Heart right ventricle (tissue), 16 donors: ENCODE measurements around the gene FBXL22. TPM values are rescaled to one million over a fixed set of nuclear protein-coding genes. Genes with fewer than 3 reads are reported as not detected.

ENCODE experiments used
- ATAC-seq, 8 donors: fragments of 200-7000 bp; cut with Tn5 transposase; one replicate each; pipeline ENCODE4 v1.9.1; 2020; ENCODE audit warnings: mild to moderate bottlenecking in 8 of 8, moderate library complexity in 8 of 8, moderate number of reproducible peaks in 1 of 8
- DNase-seq, 2 donors: peaks; one replicate each; pipeline ENCODE4 v3.0.0-alpha.2; 2020
- H3K27ac ChIP-seq, 10 donors: fragments of 200-600 bp; sonication (generic) in 2 of 10; one replicate each; pipeline versions ENCODE4 v1.5.0 to v1.8.0; 2020 to 2022; ENCODE audit warnings: mild to moderate bottlenecking in 3 of 10
- H3K27me3 ChIP-seq, 7 donors: fragments of 200-600 bp; one replicate each; pipeline ENCODE4 v1.8.0; 2021 to 2022; ENCODE audit warnings: mild to moderate bottlenecking in 2 of 7
- H3K36me3 ChIP-seq, 9 donors: fragments of 200-600 bp; sonication (generic) in 1 of 9; one replicate each; pipeline versions ENCODE4 v1.5.0 to v1.8.0; 2020 to 2022; ENCODE audit warnings: mild to moderate bottlenecking in 2 of 9
- H3K4me1 ChIP-seq, 9 donors: fragments of 200-600 bp; sonication (generic) in 1 of 9; one replicate each; pipeline versions ENCODE4 v1.5.0 to v1.8.0; 2020 to 2022; ENCODE audit warnings: mild to moderate bottlenecking in 4 of 9
- H3K4me3 ChIP-seq, 10 donors: fragments of 200-600 bp; sonication (generic) in 2 of 10; one replicate each; pipeline versions ENCODE4 v1.5.0 to v1.8.0; 2020 to 2022; ENCODE audit warnings: mild to moderate bottlenecking in 7 of 10, moderate library complexity in 2 of 10
- H3K9me3 ChIP-seq, 11 donors: fragments of 200-600 bp in 10 of 11; sonication (generic) in 2 of 11; one replicate each; pipeline versions ENCODE4 v1.5.0 to v1.8.0; 2013 to 2022; ENCODE audit warnings: mild to moderate bottlenecking in 2 of 11, control low read depth in 1 of 11, moderate library complexity in 1 of 11
- CTCF ChIP-seq, 9 donors: fragments of 200-600 bp; sonication (generic) in 2 of 9; IDR thresholded peaks; one replicate each; pipeline versions ENCODE4 v1.5.0 to v1.8.0; 2021 to 2022; ENCODE audit warnings: antibody characterized with exemption in 9 of 9, mild to moderate bottlenecking in 5 of 9, moderate library complexity in 1 of 9
- WGBS, 2 donors: extraction: QIAGEN DNeasy Blood & Tissue Kit; methylation state at CpG; one replicate each; pipeline ENCODE4 v1.1.7; 2013; ENCODE audit warnings: inconsistent platforms in 1 of 2; 5-methylcytosine and 5-hydroxymethylcytosine counted together
- intact Hi-C, 10 donors: fragments of 100-400 bp; cut with DNase I; formaldehyde crosslinking; loops; one replicate each; pipeline versions ENCODE4 v1.11.1 to v1.14.2; 2022
- polyA plus RNA-seq, 2 donors: library from polyadenylated mRNA; stranded (reverse); fragments of 200-250 nt; gene quantifications; one replicate each; pipeline ENCODE4 v1.2.3, GENCODE V29; 2013
- total RNA-seq, 10 donors: library from RNA; stranded (reverse); fragmentation: NEBNext Ultra II Directional in 3 of 10; extraction: Animal tissue kit (Norgen Biotek cat#: 25700) in 3 of 10; gene quantifications; one replicate each; pipeline versions ENCODE4 v1.2.1 to v1.2.4, GENCODE V29; 2021 to 2023
- donor health status: Arrhythmogenic right ventricular cardiomyopathy.
- donor health status: ischemic (EF 13 %, LVEDD 7.1; RV severe dilation, severe dysfunction).
- donor health status: healthy with polysubstance abuse.
- donor health status: DM: no; HTN: yes; CAD: no.
- donor health status: DM: no; HTN: no; CAD: no.
- donor health status: ischemic (EF 25% LVEDD 6.9; RV normal size, moderate dysfunction).
- donor health status: ischemic (EF 25% LVEDD 5.7; RV mildly dilated, moderate dysfunction).
- donor health status: healthy.
- donor health status: DM: yes; HTN: yes; CAD: no.
- donor health status: Ischemic cardiomyopathy.
- donor health status: ischemic (EF 35%, LVEDD 5.7; RV mildly dilated, moderate dysfunction).
- donor health status: nonischemic (EF 11% LVEDD 7.7; RV severe dilation, severe dysfunction).
- donor health status: DM: yes; HTN: yes; CAD: no.
- donor health status: PGD.
- donor health status: ischemic (EF 29% LVEDD 5.4; RV normal size, mild dysfunction).
- donor health status: nonischemic (EF 23%, LVEDD 6.1; RV moderate dilation, normal function).

FBXL22 gene
- total and polyA plus RNA-seq, 12 donors: 2.5 to 38.3 (median 23.5) TPM

- no peaks in the 10 kb centered on the region for H3K9me3 ChIP-seq
- no peaks in the 10 kb centered on the region for H3K27me3 ChIP-seq
- DNase-seq (no peak), ATAC-seq (no peak)
- no peak for TF ChIP-seq CTCF (IDR thresholded peaks at IDR 0.05)
- no peak overlapping the region for H3K4me3 ChIP-seq
- intact Hi-C loops: no loop called here
- peaks cover 0 to 8% (median 0%) of the 10 kb centered on the region in 9 donors for H3K4me1 ChIP-seq
- WGBS, 2 donors: 57 to 69% methylated on average over 7 of the region's 7 CpGs
- no peak overlapping the region for H3K27ac ChIP-seq
- H3K36me3 ChIP-seq: peaks cover 0 to 100% (median 25%) of the 10 kb centered on the region in 9 donors
These were observed 24.3 kb upstream of the FBXL22 start for GRCh38 chr15:63572749-63573464.

DNA sequence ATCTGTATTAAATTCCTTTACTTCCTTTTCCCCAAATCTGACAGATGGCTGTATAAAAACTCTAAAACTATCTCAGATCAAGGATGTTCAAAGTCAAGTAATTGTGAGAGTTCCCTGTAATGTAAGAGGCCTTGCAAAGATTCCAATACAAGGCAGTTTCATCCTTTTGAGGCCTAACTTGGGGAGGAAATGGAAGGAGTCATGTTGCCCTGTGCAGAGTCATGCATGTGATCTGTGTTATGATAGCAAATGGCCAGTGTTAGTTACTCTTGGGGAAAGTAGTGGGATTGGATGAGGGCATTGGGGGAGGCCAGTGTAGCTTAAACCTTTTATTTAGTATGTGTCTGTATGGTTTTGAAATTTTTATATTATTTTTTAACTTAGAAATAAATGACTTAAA is 23.7 kb upstream of the FBXL22 start:
- Histone ChIP-seq H3K36me3 (peaks cover 0 to 98% (median 21%) of the 10 kb centered on the region in 9 donors), H3K27ac (no peak overlapping the region), H3K27me3 (no peaks in the 10 kb centered on the region), H3K4me1 (peaks cover 0 to 8% (median 0%) of the 10 kb centered on the region in 9 donors), H3K9me3 (no peaks in the 10 kb centered on the region), H3K4me3 (no peak overlapping the region)
- no peak for TF ChIP-seq CTCF (IDR thresholded peaks at IDR 0.05)
- ATAC-seq (no peak), DNase-seq (no peak)
- intact Hi-C loops: no loop called here

DNA sequence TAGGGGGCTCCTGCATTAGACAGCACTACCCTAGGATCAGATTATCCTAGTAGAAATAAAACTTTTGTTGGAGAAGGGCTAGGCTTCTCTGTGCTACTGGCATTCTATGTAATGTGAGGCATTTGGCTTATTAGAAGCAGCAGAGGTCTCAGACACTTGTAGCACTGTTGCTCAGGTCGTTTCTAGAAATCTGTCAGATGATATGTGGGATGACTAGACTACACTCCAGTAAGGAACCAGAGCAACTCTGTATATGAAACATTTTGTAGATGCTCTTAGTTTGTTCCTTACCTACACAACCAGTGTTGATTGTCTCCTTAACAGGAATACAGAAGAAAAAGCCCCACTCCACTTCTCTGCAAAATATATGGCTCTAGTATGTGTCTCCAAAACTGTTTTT is 21.9 kb upstream of the FBXL22 start:
- TF ChIP-seq CTCF (IDR thresholded peaks at IDR 0.05): no peak
- intact Hi-C loops: no loop called here
- no peak overlapping the region for H3K27ac ChIP-seq
- H3K9me3 ChIP-seq: no peaks in the 10 kb centered on the region
- H3K4me3 ChIP-seq: no peak overlapping the region
- no peaks in the 10 kb centered on the region for H3K27me3 ChIP-seq
- no peak for DNase-seq
- 46 to 56% methylated on average over 1 of the region's 1 CpG for WGBS, 2 donors
- peaks cover 0 to 8% (median 0%) of the 10 kb centered on the region in 9 donors for H3K4me1 ChIP-seq
- H3K36me3 ChIP-seq: peaks cover 0 to 96% (median 17%) of the 10 kb centered on the region in 9 donors
- no peak for ATAC-seq

- no peak for DNase-seq
- WGBS, 2 donors: 82 to 86% methylated on average over 6 of the region's 6 CpGs
- H3K4me1 ChIP-seq: peaks cover 0 to 8% (median 0%) of the 10 kb centered on the region in 9 donors
- no peak overlapping the region for H3K27ac ChIP-seq
- intact Hi-C loops: no loop called here
- H3K36me3 ChIP-seq: peaks cover 0 to 90% (median 14%) of the 10 kb centered on the region in 9 donors
- H3K4me3 ChIP-seq: no peak overlapping the region
- H3K27me3 ChIP-seq: no peaks in the 10 kb centered on the region
- H3K9me3 ChIP-seq: no peaks in the 10 kb centered on the region
- no peak for ATAC-seq
- no peak for TF ChIP-seq CTCF (IDR thresholded peaks at IDR 0.05)
These were observed 20.7 kb upstream of the FBXL22 start for GRCh38 chr15:63576441-63576840.
